Subcutaneous abdominal adipose tissue (tissue), 5 donors: ENCODE measurements around the gene LIMS4.
"Not testable (repeated sequence)": the region's sequence is repeated elsewhere in the genome, so short reads cannot be mapped to it uniquely, and the experiment has no call there.

Experiments used
- H3K27ac ChIP-seq: one replicate; pipeline ENCODE4 v1.7.0; 2013; ENCODE audit warnings: low read depth, mild to moderate bottlenecking, inconsistent platforms, low read length, moderate library complexity
- H3K27me3 ChIP-seq, 5 donors: one replicate each; pipeline ENCODE4 v1.7.0; 2013; ENCODE audit warnings: low read length in 5 of 5, inconsistent platforms in 1 of 5; ENCODE audit not compliant: control insufficient read depth in 5 of 5, insufficient read depth in 4 of 5
- H3K36me3 ChIP-seq, 5 donors: one replicate each; pipeline ENCODE4 v1.7.0; 2013; ENCODE audit warnings: low read length in 5 of 5; ENCODE audit not compliant: control insufficient read depth in 5 of 5, insufficient read depth in 5 of 5
- H3K4me1 ChIP-seq, 5 donors: one replicate each; pipeline ENCODE4 v1.7.0; 2013; ENCODE audit warnings: low read length in 5 of 5, mild to moderate bottlenecking in 3 of 5, moderate library complexity in 1 of 5; ENCODE audit not compliant: control insufficient read depth in 5 of 5, insufficient read depth in 5 of 5
- H3K4me3 ChIP-seq, 5 donors: one replicate each; pipeline ENCODE4 v1.7.0; 2013; ENCODE audit warnings: low read length in 5 of 5, low read depth in 1 of 5
- H3K9ac ChIP-seq, 5 donors: one replicate each; pipeline ENCODE4 v1.7.0; 2013; ENCODE audit warnings: low read length in 5 of 5, mild to moderate bottlenecking in 4 of 5, moderate library complexity in 3 of 5
- H3K9me3 ChIP-seq, 5 donors: one replicate each; pipeline ENCODE4 v1.7.0; 2013; ENCODE audit warnings: low read length in 5 of 5; ENCODE audit not compliant: control insufficient read depth in 5 of 5
- donor health status: healthy.
- donor health status: healthy.
- donor health status: healthy.
- donor health status: healthy.
- donor health status: healthy.

LIMS4 gene, protein sequence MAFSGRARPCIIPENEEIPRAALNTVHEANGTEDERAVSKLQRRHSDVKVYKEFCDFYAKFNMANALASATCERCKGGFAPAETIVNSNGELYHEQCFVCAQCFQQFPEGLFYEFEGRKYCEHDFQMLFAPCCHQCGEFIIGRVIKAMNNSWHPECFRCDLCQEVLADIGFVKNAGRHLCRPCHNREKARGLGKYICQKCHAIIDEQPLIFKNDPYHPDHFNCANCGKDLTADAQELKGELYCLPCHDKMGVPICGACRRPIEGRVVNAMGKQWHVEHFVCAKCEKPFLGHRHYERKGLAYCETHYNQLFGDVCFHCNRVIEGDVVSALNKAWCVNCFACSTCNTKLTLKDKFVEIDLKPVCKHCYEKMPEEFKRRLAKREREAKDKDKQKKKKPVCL

GRCh38 chr2:110472171-110473058 is at the start of gene LIMS4:
Gene LIMS4 (minus strand): TSS chr2:110472816. CDS start chr2:110472778, 38 bp downstream.
- not testable (repeated sequence) for H3K4me3 ChIP-seq, H3K9me3 ChIP-seq, H3K27ac ChIP-seq, H3K36me3 ChIP-seq, H3K9ac ChIP-seq, H3K27me3 ChIP-seq, H3K4me1 ChIP-seq

GRCh38 chr2:110499755-110500377 is 27.2 kb upstream of the LIMS4 start:
- H3K27ac ChIP-seq, H3K4me1 ChIP-seq, H3K36me3 ChIP-seq, H3K9me3 ChIP-seq, H3K4me3 ChIP-seq, H3K9ac ChIP-seq, H3K27me3 ChIP-seq: not testable (repeated sequence)

- H3K4me3 ChIP-seq, H3K4me1 ChIP-seq, H3K9me3 ChIP-seq, H3K9ac ChIP-seq, H3K36me3 ChIP-seq, H3K27ac ChIP-seq, H3K27me3 ChIP-seq: not testable (repeated sequence)
Observed at GRCh38 chr2:110496027-110496426, 23.4 kb upstream of the LIMS4 start.

DNA sequence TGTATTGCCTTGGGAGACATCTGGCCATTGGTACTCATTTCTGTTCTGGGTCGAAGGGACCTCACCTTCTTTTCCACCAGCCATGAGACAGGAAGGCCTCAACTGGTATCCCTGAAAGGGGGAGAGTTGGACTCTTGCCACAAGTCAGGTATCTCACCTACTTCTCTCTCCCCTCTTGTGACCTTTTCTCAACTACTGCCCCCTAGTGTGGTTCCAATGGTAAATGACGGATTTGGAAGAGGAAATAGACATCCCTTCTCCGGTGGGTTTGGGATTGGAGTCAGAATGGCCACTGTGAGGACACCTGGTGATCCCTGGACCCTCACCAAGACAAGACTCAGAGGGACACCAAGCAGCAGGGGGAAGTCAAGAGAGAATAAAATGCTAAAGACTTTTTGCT is 21.9 kb upstream of the LIMS4 start:
- not testable (repeated sequence) for H3K27ac ChIP-seq, H3K27me3 ChIP-seq, H3K4me3 ChIP-seq, H3K4me1 ChIP-seq, H3K9me3 ChIP-seq, H3K9ac ChIP-seq, H3K36me3 ChIP-seq

DNA sequence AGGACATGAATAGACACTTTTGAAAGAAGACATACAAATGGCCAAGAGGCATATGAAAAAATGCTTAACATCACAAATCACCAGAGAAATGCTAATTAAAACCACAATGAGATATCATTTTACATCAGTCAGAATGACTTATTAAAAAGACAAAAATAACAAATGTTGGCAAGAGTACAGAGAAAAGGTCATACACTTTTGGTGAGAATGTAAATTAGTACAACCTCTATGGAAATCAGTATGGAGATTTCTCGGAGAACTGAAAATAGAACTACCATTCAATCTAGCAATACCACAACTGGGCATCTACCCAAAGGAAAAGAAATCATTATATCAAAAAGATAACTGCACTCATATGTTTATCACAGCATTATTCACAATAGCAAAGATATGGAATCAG is 16.4 kb upstream of the LIMS4 start:
- H3K4me1 ChIP-seq, H3K27ac ChIP-seq, H3K27me3 ChIP-seq, H3K9ac ChIP-seq, H3K36me3 ChIP-seq, H3K4me3 ChIP-seq, H3K9me3 ChIP-seq: not testable (repeated sequence)

GRCh38 chr2:110482697-110483096 is 10.1 kb upstream of the LIMS4 start:
- H3K9ac ChIP-seq, H3K36me3 ChIP-seq, H3K9me3 ChIP-seq, H3K27me3 ChIP-seq, H3K4me1 ChIP-seq, H3K4me3 ChIP-seq, H3K27ac ChIP-seq: not testable (repeated sequence)

GRCh38 chr2:110481200-110481599 is 8.6 kb upstream of the LIMS4 start:
- not testable (repeated sequence) for H3K27ac ChIP-seq, H3K4me3 ChIP-seq, H3K27me3 ChIP-seq, H3K9me3 ChIP-seq, H3K9ac ChIP-seq, H3K4me1 ChIP-seq, H3K36me3 ChIP-seq

DNA sequence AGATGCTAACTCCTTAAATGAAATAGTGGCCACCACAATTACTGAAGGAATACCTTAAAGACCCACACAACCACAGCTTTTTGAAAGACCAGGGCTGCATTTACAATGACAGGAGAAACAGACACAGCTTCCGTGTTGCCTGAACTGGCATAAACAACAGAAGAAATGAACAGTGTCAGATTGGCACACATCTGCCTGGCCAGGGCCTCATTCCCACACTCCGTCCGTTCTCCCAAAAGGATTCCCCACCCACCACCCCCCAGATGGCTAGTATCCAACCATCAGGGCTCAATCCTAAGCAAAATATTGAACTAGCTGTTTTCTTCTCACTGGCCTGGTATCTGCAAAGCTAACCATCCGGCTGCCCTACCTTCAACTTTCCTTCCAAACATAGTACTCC is 7.5 kb upstream of the LIMS4 start:
- H3K9ac ChIP-seq, H3K36me3 ChIP-seq, H3K4me1 ChIP-seq, H3K4me3 ChIP-seq, H3K27ac ChIP-seq, H3K27me3 ChIP-seq, H3K9me3 ChIP-seq: not testable (repeated sequence)

GRCh38 chr2:110477370-110477769 is 4.8 kb upstream of the LIMS4 start:
- not testable (repeated sequence) for H3K4me1 ChIP-seq, H3K9ac ChIP-seq, H3K9me3 ChIP-seq, H3K36me3 ChIP-seq, H3K27ac ChIP-seq, H3K4me3 ChIP-seq, H3K27me3 ChIP-seq

DNA sequence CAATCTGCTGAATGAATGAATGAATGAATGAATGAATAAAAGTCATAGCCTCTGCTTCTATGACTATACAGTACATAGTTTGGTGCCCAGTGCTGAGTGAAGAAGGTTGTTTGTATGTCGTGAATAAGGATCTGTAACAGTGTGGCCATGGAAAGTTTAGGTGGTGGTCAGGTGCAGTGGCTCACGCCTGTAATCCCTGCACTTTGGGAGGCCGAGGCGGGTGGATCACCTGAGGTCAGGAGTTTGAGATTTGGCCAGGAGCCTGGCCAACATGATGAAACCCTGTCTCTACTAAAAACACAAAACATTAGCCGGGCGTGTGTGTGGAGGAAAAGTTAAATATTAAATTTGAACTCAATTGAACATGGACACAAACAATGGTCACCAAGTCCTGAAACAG is 4.3 kb upstream of the LIMS4 start:
- H3K27ac ChIP-seq, H3K27me3 ChIP-seq, H3K9ac ChIP-seq, H3K4me1 ChIP-seq, H3K4me3 ChIP-seq, H3K9me3 ChIP-seq, H3K36me3 ChIP-seq: not testable (repeated sequence)
